SK-N-SH (cell line): Measurements from ENCODE around the gene PCED1B. TPM values are rescaled to one million over a fixed set of nuclear protein-coding genes. Genes with fewer than 3 reads are reported as not detected.

Source experiments
- CTCF ChIA-PET: fragments of 300-600, 350-600 bp; formaldehyde crosslinking; extraction: SDS; loops from one replicate; lab custom pipeline; 2021; lab: Yijun Ruan, JAX
- POLR2A ChIA-PET: fragments of 350-600 bp; sonication (Branson Sonifier 250); formaldehyde crosslinking; extraction: SDS; loops from one replicate; lab custom pipeline; 2020; ENCODE audit warnings: antibody characterized with exemption, inconsistent platforms; lab: Yijun Ruan, JAX
- DNase-seq: peaks from one replicate; pipeline ENCODE4 v3.0.0; 2012
- H2AFZ ChIP-seq: fragments of 200-600 bp; sonication (generic); 2 replicates; pipeline ENCODE4 v1.8.1; 2016; ENCODE audit warnings: antibody characterized with exemption, mild to moderate bottlenecking, low read depth
- H3F3A ChIP-seq: fragments of 200-600 bp; sonication (generic); replicated peaks from 2 replicates; pipeline ENCODE3; 2016; ENCODE audit warnings: antibody characterized with exemption, mild to moderate bottlenecking; ENCODE audit not compliant: insufficient read depth
- H3K27ac ChIP-seq, 2 experiments: fragments of 200-500 bp in 1 of 2; fragments of 200-600 bp in 1 of 2; sonication (Bioruptor generic) in 1 of 2; sonication (generic), shearing (Covaris generic) in 1 of 2; 2 replicates each; pipeline versions ENCODE4 v1.5.1 to v1.6.1; 2014 to 2016; ENCODE audit warnings: low read depth in 2 of 2, inconsistent platforms in 1 of 2, low read length in 1 of 2, mild to moderate bottlenecking in 1 of 2, mixed read lengths in 1 of 2
- H3K27me3 ChIP-seq: fragments of 200-600 bp; sonication (generic), shearing (Covaris generic); 2 replicates; pipeline ENCODE4 v1.6.1; 2016; ENCODE audit warnings: mixed run types; ENCODE audit not compliant: insufficient read depth
- H3K36me3 ChIP-seq, 2 experiments: fragments of 200-500 bp in 1 of 2; fragments of 200-600 bp in 1 of 2; sonication (Bioruptor generic) in 1 of 2; sonication (generic) in 1 of 2; replicated peaks in 1 of 2; 2 replicates each; pipeline versions ENCODE3 to v1.5.1; 2014 to 2016; ENCODE audit warnings: low read length in 1 of 2, mild to moderate bottlenecking in 1 of 2; ENCODE audit not compliant: insufficient read depth in 2 of 2, control insufficient read depth in 1 of 2
- H3K4me1 ChIP-seq, 2 experiments: fragments of 200-500 bp in 1 of 2; fragments of 200-600 bp in 1 of 2; sonication (Bioruptor generic) in 1 of 2; sonication (generic), shearing (Covaris generic) in 1 of 2; 2 replicates each; pipeline versions ENCODE4 v1.5.1 to v1.6.1; 2014 to 2016; ENCODE audit warnings: low read depth in 1 of 2, low read length in 1 of 2, mixed run types in 1 of 2; ENCODE audit not compliant: insufficient read depth in 2 of 2, control insufficient read depth in 1 of 2
- H3K4me2 ChIP-seq: fragments of 200-600 bp; sonication (generic), shearing (Covaris generic); 2 replicates; pipeline ENCODE4 v1.6.1; 2017; ENCODE audit warnings: mixed run types
- H3K4me3 ChIP-seq, 2 experiments: fragments of 200-500 bp in 1 of 2; fragments of 200-600 bp in 1 of 2; sonication (Bioruptor generic) in 1 of 2; sonication (generic), shearing (Covaris generic) in 1 of 2; 2 replicates each; pipeline versions ENCODE4 v1.5.1 to v1.8.1; 2014 to 2016; ENCODE audit warnings: low read depth in 2 of 2, inconsistent platforms in 1 of 2, low read length in 1 of 2, mild to moderate bottlenecking in 1 of 2, mixed read lengths in 1 of 2, moderate library complexity in 1 of 2
- H3K79me2 ChIP-seq: fragments of 200-600 bp; sonication (generic); 2 replicates; pipeline ENCODE4 v1.8.1; 2017; ENCODE audit warnings: mild to moderate bottlenecking; ENCODE audit not compliant: insufficient read depth
- H3K9ac ChIP-seq: fragments of 200-600 bp; sonication (generic); 2 replicates; pipeline ENCODE4 v1.6.1; 2017; ENCODE audit warnings: mixed run types
- H3K9me2 ChIP-seq: fragments of 200-600 bp; sonication (generic); 2 replicates; pipeline ENCODE4 v1.6.1; 2017; ENCODE audit warnings: mixed run types
- H3K9me3 ChIP-seq: fragments of 200-600 bp; sonication (generic); 2 replicates; pipeline ENCODE4 v1.6.1; 2017; ENCODE audit warnings: mixed run types, mild to moderate bottlenecking, moderate library complexity
- H4K20me1 ChIP-seq: fragments of 200-600 bp; sonication (generic); 2 replicates; pipeline ENCODE4 v1.6.1; 2017; ENCODE audit warnings: mild to moderate bottlenecking, mixed run types; ENCODE audit not compliant: insufficient read depth
- CHD2 ChIP-seq: fragments of 150-350 bp; IDR thresholded peaks from 2 replicates; pipeline ENCODE4 v1.6.1; 2018; ENCODE audit warnings: low read length; ENCODE audit not compliant: partially characterized antibody
- CTCF ChIP-seq: fragments of 200-600 bp; sonication (generic); IDR thresholded peaks from 2 replicates; pipeline ENCODE4 v1.6.1; 2017; ENCODE audit warnings: antibody characterized with exemption, mild to moderate bottlenecking, moderate library complexity
- EP300 ChIP-seq, 2 experiments: IDR thresholded peaks; 2 replicates each; pipeline versions ENCODE4 v1.4.0 to v1.6.1; 2012; ENCODE audit warnings: borderline replicate concordance in 1 of 2, low read depth in 1 of 2, low read length in 1 of 2
- FOSL2 ChIP-seq: IDR thresholded peaks from 2 replicates; pipeline ENCODE4 v1.4.0; 2012; ENCODE audit warnings: low read depth, mild to moderate bottlenecking, moderate library complexity, borderline replicate concordance
- GATA2 ChIP-seq: sonication (generic); formaldehyde crosslinking; IDR thresholded peaks from 2 replicates; pipeline ENCODE4 v1.5.0; 2020; ENCODE audit warnings: mild to moderate bottlenecking, missing genetic modification reagents
- JUND ChIP-seq: IDR thresholded peaks from 2 replicates; pipeline ENCODE4 v1.4.0; 2012
- MAX ChIP-seq: IDR thresholded peaks from 2 replicates; pipeline ENCODE4 v1.4.0; 2012; ENCODE audit warnings: low read depth
- MEF2A ChIP-seq: IDR thresholded peaks from 2 replicates; pipeline ENCODE4 v1.4.0; 2012; ENCODE audit warnings: low read depth, borderline replicate concordance
- MXI1 ChIP-seq: IDR thresholded peaks from 2 replicates; pipeline ENCODE4 v1.6.1; 2012; ENCODE audit warnings: mild to moderate bottlenecking, low read depth, low read length, improper control_type of control experiment
- NFIC ChIP-seq: IDR thresholded peaks from 2 replicates; pipeline ENCODE4 v1.4.0; 2012; ENCODE audit warnings: borderline replicate concordance
- RCOR1 ChIP-seq: fragments of 150-350 bp; IDR thresholded peaks from 2 replicates; pipeline ENCODE4 v1.6.1; 2017; ENCODE audit warnings: antibody characterized with exemption, low read length
- RFX5 ChIP-seq: IDR thresholded peaks from 2 replicates; pipeline ENCODE4 v1.6.1; 2012; ENCODE audit warnings: mild to moderate bottlenecking, improper control_type of control experiment, low read length
- SIN3A ChIP-seq: IDR thresholded peaks from 2 replicates; pipeline ENCODE4 v1.6.1; 2012; ENCODE audit warnings: low read depth, mild to moderate bottlenecking, low read length, moderate library complexity, borderline replicate concordance
- SMC3 ChIP-seq: IDR thresholded peaks from 2 replicates; pipeline ENCODE4 v1.6.1; 2012; ENCODE audit warnings: low read depth, low read length, improper control_type of control experiment
- TCF12 ChIP-seq: IDR thresholded peaks from 2 replicates; pipeline ENCODE4 v1.4.0; 2012
- TEAD4 ChIP-seq: IDR thresholded peaks from 2 replicates; pipeline ENCODE4 v1.4.0; 2012; ENCODE audit warnings: mild to moderate bottlenecking, borderline replicate concordance; ENCODE audit not compliant: insufficient read depth
- YY1 ChIP-seq: IDR thresholded peaks from 2 replicates; pipeline ENCODE4 v1.4.0; 2012; ENCODE audit warnings: low read depth, mild to moderate bottlenecking
- WGBS: methylation state at CpG from one replicate; pipeline ENCODE4 v1.1.6; 2017; ENCODE audit warnings: low lambda C conversion rate; 5-methylcytosine and 5-hydroxymethylcytosine counted together
- polyA plus RNA-seq, 3 experiments: library from polyadenylated mRNA; depleted of rRNA; stranded (reverse); fragments of >200 nt; gene quantifications; 2 replicates each; pipeline ENCODE4 v1.2.3, GENCODE V29; 2012

Gene PCED1B
- polyA plus RNA-seq, 1 of the 3 experiments (the other 2 are of a cell fraction): 0.21 TPM

- Histone ChIP-seq H3K27me3 (peaks cover 3% of the 10 kb centered on the region; the same call in 1 of the 2 replicates), H3K9me2 (no peaks in the 10 kb centered on the region), H3K4me3 (no peak overlapping the region), H3K36me3 (no peaks in the 10 kb centered on the region), H3F3A (no peaks in the 10 kb centered on the region), H4K20me1 (no peaks in the 10 kb centered on the region), H3K4me1 (no peaks in the 10 kb centered on the region; a peak in 1 of 4 replicates), H3K4me2 (no peak overlapping the region), H2AFZ (no peak overlapping the region), H3K9ac (no peak overlapping the region), H3K27ac (no peak overlapping the region), H3K79me2 (no peaks in the 10 kb centered on the region), H3K9me3 (no peaks in the 10 kb centered on the region)
- CTCF ChIA-PET: interaction anchor here (0.7 to 2.5 kb wide), 3 partner anchors 8 to 39 kb away, joined by 3 to 12 read pairs (median 3); partner anchors contain the start of genes AMIGO2 and PCED1B
- TF ChIP-seq MAX (no peak), CTCF (peak; percentile 60), SMC3 (0 out of 2 replicates have a peak, but pooled peaks have one; percentile 6), RFX5 (no peak)
- POLR2A ChIA-PET: no interaction called here
- DNase-seq: no peak
- WGBS: 39% methylated on average over 5 of the region's 5 CpGs
Measured at GRCh38 chr12:47071241-47071852, 8.1 kb upstream of the PCED1B start.

- H3K9ac ChIP-seq: no peak overlapping the region
Measured at GRCh38 chr12:47073951-47074350, 5.5 kb upstream of the PCED1B start.

GRCh38 chr12:47074757-47075156 is 4.7 kb upstream of the PCED1B start:
- CTCF ChIA-PET: no interaction called here
- Histone ChIP-seq H3K9me3 (no peaks in the 10 kb centered on the region), H3K27ac (no peak overlapping the region), H3K9me2 (no peaks in the 10 kb centered on the region), H3K79me2 (peaks cover 10% of the 10 kb centered on the region; the same call in 1 of the 2 replicates), H4K20me1 (no peaks in the 10 kb centered on the region), H3K9ac (no peak overlapping the region), H3K27me3 (peaks cover 18% of the 10 kb centered on the region), H3K36me3 (no peaks in the 10 kb centered on the region), H3K4me2 (no peak overlapping the region), H3K4me1 (no peaks in the 10 kb centered on the region; a peak in 2 of 4 replicates), H3K4me3 (no peak overlapping the region), H3F3A (no peaks in the 10 kb centered on the region), H2AFZ (no peak overlapping the region)
- no peak for DNase-seq
- TF ChIP-seq MXI1 (no peak), RCOR1 (no peak), YY1 (no peak), RFX5 (no peak), GATA2 (CRISPR knock-in tag) (no peak), EP300 (IDR thresholded peaks at IDR 0.05; ENCODE audit: borderline replicate concordance in 1 of 2, low read depth in 1 of 2, low read length in 1 of 2) (no peak), SIN3A (no peak), CTCF (no peak), CHD2 (no peak), SMC3 (no peak), JUND (no peak), TEAD4 (no peak), MEF2A (no peak), FOSL2 (no peak)
- POLR2A ChIA-PET: no interaction called here
- 69% methylated on average over 2 of the region's 2 CpGs for WGBS

More at GRCh38 chr12:47073951-47074350, 5.5 kb upstream of the PCED1B start:
- no peak overlapping the region for H2AFZ ChIP-seq
- H3K4me3 ChIP-seq: no peak overlapping the region
- CTCF ChIA-PET: no interaction called here
- no peak for DNase-seq
- H3K27ac ChIP-seq: no peak overlapping the region
- H3K36me3 ChIP-seq: no peaks in the 10 kb centered on the region
- POLR2A ChIA-PET: no interaction called here
- H3K4me2 ChIP-seq: no peak overlapping the region
- no peaks in the 10 kb centered on the region for H3K9me2 ChIP-seq
- H4K20me1 ChIP-seq: no peaks in the 10 kb centered on the region
- TF ChIP-seq MEF2A (no peak), RCOR1 (no peak), FOSL2 (no peak), TCF12 (no peak), GATA2 (CRISPR knock-in tag) (no peak), NFIC (no peak)
- H3K79me2 ChIP-seq: peaks cover 10% of the 10 kb centered on the region; the same call in 1 of the 2 replicates
- WGBS: 18% methylated on average over 3 of the region's 3 CpGs
- no peaks in the 10 kb centered on the region; a peak in 1 of 4 replicates for H3K4me1 ChIP-seq
- no peaks in the 10 kb centered on the region for H3F3A ChIP-seq
- no peaks in the 10 kb centered on the region for H3K9me3 ChIP-seq
- H3K27me3 ChIP-seq: peaks cover 18% of the 10 kb centered on the region
